Esophagus muscularis mucosa (tissue), 3 donors: ENCODE results near the gene VGLL4.

Source experiments
- CTCF ChIP-seq, 3 experiments: fragments of 200-600 bp in 2 of 3; fragments of 450-650 bp in 1 of 3; sonication (generic) in 2 of 3; IDR thresholded peaks; one replicate each; pipeline ENCODE4 v1.5.1; 2017 to 2019; ENCODE audit warnings: antibody characterized with exemption in 3 of 3, mild to moderate bottlenecking in 2 of 3, moderate library complexity in 1 of 3
- POLR2A ChIP-seq: fragments of 450-650 bp; IDR thresholded peaks from one replicate; pipeline ENCODE4 v1.6.1; 2017; ENCODE audit warnings: antibody characterized with exemption, moderate library complexity, mild to moderate bottlenecking, low read depth
- POLR2AphosphoS5 ChIP-seq, 2 donors: sonication (generic); formaldehyde crosslinking; IDR thresholded peaks; one replicate each; pipeline ENCODE4 v1.6.1; 2017; ENCODE audit warnings: antibody characterized with exemption in 2 of 2

GRCh38 chr3:11529281-11529680 lies 114.4 kb downstream of the VGLL4 start:
- TF ChIP-seq CTCF (IDR thresholded peaks at IDR 0.05): no peak
- TF ChIP-seq POLR2A: no peak
- no peak for TF ChIP-seq POLR2AphosphoS5 (IDR thresholded peaks at IDR 0.05)
